Kasumi-1 (cell line): ENCODE results near the gene USP24.
A peak's percentile ranks its signal among the peaks of the same experiment; 100 is the strongest.

Experiments
- DNase-seq, 2 experiments: peaks; one replicate each; lab custom pipeline; 2025; lab: John Stamatoyannopoulos, UW

The USP24 gene, protein sequence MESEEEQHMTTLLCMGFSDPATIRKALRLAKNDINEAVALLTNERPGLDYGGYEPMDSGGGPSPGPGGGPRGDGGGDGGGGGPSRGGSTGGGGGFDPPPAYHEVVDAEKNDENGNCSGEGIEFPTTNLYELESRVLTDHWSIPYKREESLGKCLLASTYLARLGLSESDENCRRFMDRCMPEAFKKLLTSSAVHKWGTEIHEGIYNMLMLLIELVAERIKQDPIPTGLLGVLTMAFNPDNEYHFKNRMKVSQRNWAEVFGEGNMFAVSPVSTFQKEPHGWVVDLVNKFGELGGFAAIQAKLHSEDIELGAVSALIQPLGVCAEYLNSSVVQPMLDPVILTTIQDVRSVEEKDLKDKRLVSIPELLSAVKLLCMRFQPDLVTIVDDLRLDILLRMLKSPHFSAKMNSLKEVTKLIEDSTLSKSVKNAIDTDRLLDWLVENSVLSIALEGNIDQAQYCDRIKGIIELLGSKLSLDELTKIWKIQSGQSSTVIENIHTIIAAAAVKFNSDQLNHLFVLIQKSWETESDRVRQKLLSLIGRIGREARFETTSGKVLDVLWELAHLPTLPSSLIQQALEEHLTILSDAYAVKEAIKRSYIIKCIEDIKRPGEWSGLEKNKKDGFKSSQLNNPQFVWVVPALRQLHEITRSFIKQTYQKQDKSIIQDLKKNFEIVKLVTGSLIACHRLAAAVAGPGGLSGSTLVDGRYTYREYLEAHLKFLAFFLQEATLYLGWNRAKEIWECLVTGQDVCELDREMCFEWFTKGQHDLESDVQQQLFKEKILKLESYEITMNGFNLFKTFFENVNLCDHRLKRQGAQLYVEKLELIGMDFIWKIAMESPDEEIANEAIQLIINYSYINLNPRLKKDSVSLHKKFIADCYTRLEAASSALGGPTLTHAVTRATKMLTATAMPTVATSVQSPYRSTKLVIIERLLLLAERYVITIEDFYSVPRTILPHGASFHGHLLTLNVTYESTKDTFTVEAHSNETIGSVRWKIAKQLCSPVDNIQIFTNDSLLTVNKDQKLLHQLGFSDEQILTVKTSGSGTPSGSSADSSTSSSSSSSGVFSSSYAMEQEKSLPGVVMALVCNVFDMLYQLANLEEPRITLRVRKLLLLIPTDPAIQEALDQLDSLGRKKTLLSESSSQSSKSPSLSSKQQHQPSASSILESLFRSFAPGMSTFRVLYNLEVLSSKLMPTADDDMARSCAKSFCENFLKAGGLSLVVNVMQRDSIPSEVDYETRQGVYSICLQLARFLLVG (N-terminal part only)

GRCh38 chr1:55215194-55216021, at the start of gene USP24:
TSS of gene USP24 (minus strand) at chr1:55215364. CDS start at chr1:55215113, 251 bp downstream.
- DNase-seq: peak; percentile 48 to 49

GRCh38 chr1:55262822-55263221, 47.7 kb upstream of the USP24 start:
- DNase-seq: no peak

DNA sequence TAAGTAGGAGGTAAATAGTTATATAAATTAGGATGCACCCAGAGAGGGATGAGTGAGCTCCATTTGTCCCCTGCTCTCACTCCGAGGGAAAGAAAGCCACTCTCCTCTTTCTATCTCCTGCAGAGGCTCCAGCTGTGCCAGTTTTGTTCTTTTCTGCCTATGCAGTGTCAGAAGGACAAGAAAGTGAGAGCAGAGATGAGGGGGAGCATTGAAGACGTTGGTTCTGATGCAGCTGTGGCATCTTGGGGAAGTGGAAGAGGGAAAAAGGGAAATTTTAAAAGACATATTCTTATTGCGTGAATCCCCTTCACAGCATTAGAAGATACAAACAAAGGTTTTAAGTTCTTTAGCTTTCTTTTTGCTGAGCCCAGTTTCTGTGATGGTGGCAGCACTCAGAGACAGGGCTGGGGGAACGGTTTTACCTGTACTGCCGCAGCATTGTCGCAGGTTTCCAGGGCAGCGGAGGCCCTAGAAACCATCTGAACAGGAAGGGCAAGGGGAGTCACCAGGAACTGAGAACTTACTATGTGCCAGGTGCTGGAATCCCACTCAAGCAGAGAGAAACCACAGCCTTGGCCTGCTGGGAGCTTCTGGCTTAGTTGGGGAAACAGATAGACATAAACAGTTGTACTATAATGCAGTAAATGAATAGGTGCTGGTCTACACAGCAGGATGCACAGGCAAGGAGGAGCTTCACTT, 44.9 kb upstream of the USP24 start:
- DNase-seq: no peak

- no peak for DNase-seq
Observed at GRCh38 chr1:55257958-55258357, 42.8 kb upstream of the USP24 start.

DNA sequence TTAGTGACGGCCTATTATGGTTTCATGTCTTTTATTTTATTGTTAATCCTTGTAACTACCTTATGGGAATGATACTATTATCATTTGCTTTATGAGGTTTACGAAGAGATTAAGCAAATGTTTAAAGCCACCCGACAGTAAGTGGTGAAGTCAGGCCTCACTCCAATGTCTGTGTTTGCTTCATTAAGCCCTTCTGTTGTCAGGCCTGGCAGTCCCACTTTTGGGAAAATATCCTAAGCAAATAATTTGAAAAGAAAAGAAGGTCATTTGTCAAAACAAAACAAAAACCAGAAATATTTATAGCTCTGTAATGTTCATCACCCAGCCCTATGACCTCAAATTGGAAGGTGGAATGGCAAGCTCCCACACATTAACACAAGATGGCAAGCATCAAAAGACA, 40.7 kb upstream of the USP24 start:
- DNase-seq: no peak

- DNase-seq: no peak
Observed at GRCh38 chr1:55252942-55253589, 37.9 kb upstream of the USP24 start.

DNA sequence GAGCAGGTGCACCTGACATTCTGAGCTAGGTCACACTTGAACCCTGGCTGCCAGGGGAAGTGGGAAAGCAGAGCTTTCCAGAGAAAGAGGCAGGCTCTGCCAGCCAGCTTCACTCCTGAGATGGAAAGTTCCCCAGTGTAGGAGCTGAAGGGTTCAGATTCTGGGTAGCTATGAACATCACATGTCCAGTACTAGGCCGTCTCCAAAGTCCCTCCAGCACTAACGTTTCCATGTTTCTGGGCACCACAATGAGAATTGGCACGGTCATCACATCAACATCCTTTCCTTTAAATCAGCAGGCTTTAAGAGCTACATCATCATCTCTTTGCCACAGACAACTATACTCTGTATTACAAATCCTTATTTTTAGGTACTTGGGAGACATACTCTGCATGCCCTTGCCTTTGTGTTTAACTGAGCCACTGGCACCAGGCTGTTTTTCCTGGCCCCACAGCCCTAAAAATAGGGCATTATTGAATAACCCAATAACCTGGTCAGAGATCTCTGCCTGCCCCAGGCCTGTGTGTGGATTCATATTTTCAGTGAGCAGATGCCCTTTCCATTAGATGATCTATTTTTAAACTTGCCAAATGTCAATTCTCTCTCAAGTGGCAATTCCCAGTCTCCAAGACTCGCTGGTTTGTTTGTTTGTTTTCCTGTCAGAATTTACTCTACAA, 35.4 kb upstream of the USP24 start:
- DNase-seq: no peak

DNA sequence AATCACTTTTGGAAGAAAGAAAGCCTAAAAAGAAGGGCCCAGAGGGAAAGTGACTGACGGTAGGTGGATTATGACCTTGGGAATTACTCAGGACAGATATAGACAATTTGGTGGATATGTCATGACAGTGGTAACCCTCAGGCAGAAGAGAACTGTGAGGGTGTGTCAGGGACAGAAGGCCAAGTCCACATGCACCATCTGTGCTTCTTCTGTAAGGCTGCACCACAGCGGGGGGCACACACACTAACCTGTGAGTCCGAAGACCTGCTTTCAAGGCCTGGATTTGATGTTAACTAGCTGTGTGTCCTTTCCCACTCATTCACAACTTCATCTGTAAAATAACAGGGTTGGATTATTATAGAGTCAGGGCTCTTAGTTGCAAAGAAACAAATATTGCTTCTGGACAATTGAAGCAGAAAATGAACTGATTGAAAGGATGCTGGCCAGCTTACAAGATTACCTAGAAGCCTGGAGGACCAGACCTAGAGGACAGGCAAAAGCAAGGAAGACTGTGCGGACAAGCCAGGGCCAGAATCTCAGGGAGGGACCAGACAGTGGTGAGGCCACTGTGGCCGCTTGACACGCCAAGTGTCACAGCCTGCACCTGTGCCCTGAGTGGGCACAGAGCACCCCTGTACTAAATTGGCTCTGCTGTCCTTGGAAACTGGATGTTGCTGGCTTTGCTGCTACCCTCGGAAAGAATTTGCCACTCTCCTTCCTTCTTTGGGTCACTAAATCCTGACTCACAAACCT, 34.7 kb upstream of the USP24 start:
- no peak for DNase-seq

GRCh38 chr1:55246896-55247295, 31.7 kb upstream of the USP24 start:
- DNase-seq: no peak

DNA sequence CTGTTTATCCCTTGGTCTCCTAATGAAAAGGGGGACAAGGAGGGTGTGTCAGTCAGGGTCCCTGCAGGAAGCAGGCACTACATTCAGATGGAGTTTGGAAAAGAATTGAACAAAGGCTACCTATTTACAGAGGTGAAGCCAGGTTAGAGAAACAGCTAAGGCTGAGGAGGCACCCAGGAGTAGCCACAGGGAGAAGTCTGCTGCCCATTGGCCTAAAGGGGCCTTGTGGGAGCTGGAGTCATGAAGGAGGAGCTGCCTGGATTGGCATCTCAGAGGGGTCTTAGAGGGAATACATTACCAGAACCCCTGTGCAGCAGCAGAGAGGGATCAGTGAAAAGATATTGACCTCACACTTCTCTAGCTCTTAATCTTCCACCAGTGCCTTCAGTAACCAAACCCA, 31.2 kb upstream of the USP24 start:
- no peak for DNase-seq

DNA sequence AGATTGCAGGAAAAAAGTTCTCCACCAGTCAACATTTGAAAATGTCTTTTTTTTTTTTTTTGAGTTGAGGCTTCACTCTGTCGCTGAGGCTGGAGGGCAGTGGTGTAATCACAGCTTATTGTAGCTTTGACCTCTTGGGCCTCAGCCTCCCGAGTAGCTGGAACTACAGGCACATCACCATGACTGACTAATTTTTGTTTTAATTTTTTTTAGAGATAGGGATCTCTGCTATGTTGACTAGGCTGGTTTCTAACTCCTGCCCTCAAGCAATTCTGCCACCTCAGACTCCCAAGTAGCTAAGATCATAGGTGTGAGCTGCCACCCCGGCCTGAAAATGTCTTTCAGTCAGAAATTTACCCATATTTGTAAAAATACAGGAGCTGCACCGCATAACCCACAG, 30.6 kb upstream of the USP24 start:
- DNase-seq: no peak

DNA sequence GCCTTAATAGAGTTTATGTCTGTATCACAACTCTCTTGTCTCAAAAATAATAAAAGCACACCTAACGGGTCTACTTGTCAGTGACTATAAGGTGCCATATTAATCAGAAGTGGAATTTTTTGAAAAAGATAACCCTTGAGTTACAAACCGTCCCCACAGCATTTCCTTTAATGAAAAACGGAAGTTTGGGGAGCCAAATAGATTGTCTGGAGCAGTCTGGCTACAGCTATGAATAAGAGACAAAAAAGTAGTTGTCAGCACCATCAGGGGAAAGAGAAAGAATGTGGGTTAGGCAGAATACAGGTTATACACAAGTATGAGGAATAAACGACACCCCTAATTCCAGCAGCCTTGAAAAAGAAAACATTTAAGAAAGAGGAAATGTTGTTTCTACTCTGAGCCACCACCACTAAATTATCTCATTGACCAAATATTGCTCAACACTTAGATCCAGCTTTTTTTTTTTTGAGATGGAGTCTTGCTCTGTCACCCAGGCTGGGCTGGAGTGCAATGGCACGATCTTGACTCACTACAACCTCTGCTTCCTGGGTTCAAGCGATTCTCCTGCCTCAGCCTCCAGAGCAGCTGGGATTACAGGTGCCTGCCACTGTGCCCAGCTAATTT, 29.4 kb upstream of the USP24 start:
- DNase-seq: peak; percentile 79 to 92

DNA sequence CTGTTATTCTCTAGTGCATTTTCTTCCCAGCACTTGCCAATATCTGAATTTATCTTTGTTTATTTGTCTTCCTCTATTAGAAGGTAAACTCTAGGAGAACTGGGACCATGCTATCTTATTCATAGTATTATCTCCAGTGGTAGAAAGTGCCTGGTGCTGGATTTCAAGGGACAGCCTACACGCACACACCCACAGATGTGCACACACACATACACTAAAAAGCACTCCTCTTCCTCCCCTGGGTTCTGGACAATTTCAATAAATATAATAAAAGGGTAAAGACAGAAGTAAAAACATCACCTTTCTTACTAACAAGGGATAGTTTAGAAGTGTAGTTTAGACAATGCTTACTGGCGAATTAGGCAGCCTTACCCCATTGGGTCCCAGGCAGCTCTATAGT, 28.5 kb upstream of the USP24 start:
- DNase-seq: no peak

- DNase-seq: no peak
Observed at GRCh38 chr1:55239548-55239947, 24.4 kb upstream of the USP24 start.

- no peak for DNase-seq
Observed at GRCh38 chr1:55235722-55236121, 20.6 kb upstream of the USP24 start.

DNA sequence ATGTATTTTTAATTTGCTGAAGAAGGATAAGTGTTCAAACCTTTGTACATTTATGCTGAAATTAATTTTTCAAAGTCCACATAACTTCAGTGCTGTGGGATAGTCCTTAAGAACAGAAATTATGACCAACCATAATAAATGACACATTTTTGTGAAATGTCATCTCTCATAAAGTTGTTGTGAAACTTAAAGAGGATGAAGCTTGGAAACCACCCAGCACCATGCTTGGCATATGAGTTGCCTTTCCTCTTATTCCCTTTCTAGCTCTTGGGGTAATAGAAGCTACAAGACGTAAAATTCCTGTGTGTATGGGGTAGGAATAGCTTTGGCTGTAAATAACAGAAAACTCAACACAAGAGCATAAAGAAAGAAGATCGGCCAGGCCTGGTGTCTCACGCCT, 18.9 kb upstream of the USP24 start:
- no peak for DNase-seq

GRCh38 chr1:55233145-55233777, 18.1 kb upstream of the USP24 start:
- no peak for DNase-seq
